ENCODE results near the gene MAGI1.

MAGI1 gene

GRCh38 chr3:65702202-65702601 lies 336.5 kb downstream of the MAGI1 start:
- DNase-seq: no peak

- DNase-seq: no peak
Measured at GRCh38 chr3:65701516-65701915, 337.2 kb downstream of the MAGI1 start.

DNA sequence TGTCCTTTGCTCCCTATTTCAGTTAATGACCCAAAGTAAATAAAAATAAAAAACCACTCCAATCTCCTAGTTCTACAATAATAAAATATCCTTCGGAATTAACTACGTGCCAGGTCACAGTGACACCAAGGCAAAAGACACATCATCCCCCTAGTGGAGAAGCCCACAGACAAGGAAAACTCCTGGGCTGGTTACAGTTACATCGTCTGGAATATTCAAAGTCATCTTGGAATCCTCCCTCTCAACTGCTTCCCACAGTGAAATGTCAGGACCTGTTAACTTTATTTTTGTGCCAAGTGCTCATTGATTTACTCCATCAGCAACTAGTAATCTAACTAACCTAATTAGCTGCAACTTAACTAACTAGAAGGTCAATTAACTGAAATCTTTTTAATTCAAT lies 349.3 kb downstream of the MAGI1 start:
- DNase-seq: no peak

- DNase-seq: no peak
Measured at GRCh38 chr3:65687741-65688140, 351.0 kb downstream of the MAGI1 start.

DNA sequence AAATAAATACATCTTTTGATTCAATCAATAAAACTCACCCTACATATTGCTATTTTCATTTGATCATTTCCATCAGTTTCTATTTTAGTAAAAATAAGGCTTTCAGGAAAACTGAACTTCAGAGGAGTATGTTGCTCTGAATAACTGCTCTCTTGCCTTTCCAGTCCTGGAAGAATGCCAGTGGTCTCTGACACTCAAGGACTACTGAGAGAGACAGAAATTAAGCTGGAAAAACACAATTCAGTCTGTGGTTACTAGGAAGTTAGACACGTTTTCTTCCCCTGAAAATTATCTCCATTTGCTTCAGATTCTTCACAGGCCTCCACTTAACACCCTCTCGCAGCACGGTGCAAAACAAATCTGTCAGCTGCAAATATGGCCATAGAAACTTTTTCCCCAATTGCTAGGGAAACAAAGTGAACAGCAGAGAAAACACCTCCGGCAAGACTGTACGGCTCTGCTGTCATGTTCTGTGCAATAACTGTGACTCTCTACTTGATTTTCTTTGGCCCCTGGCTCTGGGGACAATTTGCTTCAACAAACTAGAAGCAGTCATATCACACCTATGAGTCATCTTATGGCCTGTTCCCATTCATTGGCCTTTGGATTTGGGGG lies 353.0 kb downstream of the MAGI1 start:
- DNase-seq: peak; percentile 4

- DNase-seq: no peak
Measured at GRCh38 chr3:65678516-65678915, 360.2 kb downstream of the MAGI1 start.

- DNase-seq: no peak
Measured at GRCh38 chr3:65677486-65678010, 361.2 kb downstream of the MAGI1 start.

- DNase-seq: peak; percentile 17
Measured at GRCh38 chr3:65676580-65676979, 362.1 kb downstream of the MAGI1 start.

DNA sequence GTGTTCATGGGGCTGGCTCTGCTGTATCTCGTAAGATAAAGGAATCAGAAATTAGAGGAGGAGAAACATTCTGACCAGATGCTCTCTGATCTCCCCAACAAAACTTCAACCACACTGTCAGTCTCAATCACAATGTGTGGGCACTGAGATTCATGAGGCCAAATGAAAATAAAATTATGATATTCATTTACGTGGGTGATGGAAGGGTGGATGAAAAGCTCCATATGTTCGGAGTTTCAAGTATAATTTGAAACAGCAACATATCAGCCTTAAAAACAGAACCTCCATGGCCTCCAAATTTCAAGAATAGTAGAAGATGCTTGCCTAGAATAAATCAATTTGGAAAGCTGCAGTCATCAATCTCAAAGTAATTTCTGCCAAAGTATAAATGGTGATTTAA lies 363.7 kb downstream of the MAGI1 start:
- DNase-seq: no peak

DNA sequence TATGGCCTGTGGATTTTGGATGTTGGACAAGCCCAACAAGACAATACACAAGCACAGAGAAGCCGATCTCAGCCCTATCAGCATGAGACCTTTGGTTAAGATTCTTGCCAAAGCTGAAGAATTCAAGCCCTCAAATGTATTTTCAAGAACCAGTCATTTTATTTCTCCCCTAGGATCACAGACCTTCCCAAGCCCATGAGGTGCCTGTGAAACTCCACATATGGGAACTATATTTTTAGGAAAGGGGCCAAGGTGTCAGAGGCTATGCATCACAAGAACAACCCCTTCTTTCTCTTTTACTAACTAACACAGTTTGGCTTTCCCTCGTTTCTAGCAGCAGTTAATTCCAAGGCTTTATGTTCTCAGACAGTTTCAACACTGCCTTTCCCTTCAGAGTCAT lies 364.5 kb downstream of the MAGI1 start:
- no peak for DNase-seq

DNA sequence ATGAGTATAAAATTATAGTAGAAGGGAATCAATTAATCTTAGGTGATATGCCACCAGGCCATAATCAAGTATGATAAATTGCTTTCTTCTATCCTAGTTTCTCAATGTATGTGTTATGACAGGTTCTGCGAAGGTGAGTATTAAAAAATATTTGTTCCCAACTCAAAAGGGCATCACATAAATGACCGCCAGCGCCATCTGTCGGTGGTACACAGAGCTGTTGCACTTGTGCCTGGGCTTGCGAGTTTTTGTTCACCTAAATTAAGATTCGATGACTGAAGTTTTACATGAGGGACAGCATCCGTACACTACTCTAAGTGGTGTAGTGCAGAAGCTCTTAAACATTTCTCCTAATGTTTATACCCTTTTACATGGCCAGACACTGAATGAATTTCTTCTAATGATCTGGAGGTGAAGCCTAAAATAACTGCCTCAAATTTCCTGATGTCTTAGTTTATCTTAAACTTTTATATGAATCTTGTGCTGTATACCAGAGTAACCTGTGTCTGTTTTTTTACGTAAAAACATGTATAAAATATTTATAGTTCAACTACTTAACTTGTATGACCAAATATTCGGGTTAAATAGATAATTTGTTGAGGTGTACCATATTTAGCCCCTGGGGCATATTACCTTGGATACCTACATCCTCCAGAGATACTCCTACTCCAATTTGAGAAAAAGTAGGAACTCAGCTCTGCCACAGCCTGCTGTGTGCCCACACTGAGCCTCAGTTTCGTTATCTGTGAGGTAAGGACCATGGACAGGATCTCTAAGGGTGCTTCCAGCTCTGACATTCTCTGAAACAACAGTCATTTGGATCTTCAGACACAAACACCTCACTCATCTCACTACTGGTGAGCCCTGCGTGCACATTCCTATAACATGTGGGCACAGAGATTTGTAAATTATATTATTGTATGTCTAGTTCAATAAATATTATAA lies 365.6 kb downstream of the MAGI1 start:
- DNase-seq: peak; percentile 75

- DNase-seq: no peak
Measured at GRCh38 chr3:65672061-65672460, 366.7 kb downstream of the MAGI1 start.

- no peak for DNase-seq
Measured at GRCh38 chr3:65671004-65671403, 367.7 kb downstream of the MAGI1 start.

DNA sequence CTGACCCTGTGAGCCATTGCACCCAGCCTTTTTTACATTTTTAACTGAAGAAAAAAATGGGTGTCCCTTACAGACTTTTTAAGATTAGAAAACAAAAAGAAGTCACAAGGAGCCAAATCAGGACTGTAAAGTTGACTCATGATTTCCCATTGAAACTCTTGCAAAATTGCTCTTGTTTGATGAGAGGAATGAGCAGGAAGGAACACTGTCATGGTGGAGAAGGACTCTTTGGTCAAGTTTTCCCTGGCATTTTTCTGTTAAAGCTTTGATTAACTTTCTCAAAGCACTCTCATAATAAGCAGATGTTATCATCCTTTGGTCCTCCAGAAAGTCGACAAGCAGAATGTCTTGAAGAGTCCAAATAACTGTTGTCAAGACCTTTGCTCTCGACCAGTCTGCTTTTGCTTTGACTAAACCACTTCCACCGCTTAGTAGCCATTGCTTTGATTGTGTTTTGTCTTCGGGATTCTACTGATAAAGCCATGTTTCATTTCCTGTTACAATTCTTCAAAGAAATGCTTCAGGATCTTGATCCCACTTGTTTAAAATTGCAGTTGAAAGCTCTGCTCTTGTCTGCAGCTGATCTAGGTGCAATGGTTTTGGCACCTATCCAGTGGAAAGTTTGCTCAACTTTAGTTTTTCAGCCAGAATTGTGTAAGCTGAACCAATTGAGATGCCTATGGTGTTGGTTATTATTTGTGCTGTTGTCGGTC lies 369.4 kb downstream of the MAGI1 start:
- no peak for DNase-seq

DNA sequence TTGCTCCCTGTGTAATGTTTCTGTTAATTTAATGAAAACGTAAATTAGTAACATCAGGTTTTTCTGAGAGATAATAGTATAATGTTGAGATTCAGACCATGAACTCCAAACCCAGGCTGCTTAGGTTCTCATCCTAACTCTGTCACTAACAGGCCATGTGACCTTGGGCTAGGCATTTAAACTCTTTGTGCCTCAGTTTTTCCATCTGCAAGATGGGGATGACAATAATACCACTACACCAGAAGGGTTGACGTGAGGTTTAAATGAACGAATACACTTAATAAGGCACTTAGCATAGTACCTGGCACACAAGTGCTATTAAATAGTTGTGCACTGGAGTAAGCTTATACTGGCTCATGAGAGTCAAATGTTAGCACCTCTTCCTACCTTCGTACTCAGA lies 370.8 kb downstream of the MAGI1 start:
- no peak for DNase-seq

DNA sequence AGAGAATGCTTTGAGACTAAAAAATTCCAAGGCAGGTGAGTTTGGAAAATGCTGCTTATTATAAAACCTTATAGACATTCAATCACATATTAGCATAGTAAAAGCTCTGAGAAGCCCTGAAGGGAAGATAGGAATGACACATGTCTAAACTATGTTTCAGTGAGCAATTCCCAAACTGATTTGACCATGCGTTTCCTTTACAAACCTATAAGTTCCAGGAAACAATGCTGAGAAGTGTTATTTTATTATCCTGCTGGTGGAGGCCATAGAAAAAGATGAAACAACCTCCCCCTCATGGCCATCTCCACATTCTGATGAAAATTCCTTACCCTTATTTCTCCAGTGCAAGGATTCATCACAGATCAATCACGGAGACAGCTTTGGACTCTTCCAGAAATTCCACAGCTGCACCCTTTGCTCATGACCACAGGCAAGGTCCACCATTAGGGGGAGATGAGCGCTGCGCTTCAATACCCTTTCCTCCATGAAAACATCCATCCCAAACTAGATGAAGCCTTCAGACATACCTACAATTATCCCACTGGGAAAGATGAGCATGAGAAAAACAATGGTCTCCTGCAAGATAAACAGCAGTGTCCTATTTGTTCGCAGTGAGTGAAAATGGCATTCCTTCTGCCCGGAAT lies 372.1 kb downstream of the MAGI1 start:
- no peak for DNase-seq

GRCh38 chr3:65665915-65666314 lies 372.8 kb downstream of the MAGI1 start:
- DNase-seq: peak; percentile 49

- DNase-seq: peak; percentile 12
Measured at GRCh38 chr3:65664931-65665330, 373.8 kb downstream of the MAGI1 start.

DNA sequence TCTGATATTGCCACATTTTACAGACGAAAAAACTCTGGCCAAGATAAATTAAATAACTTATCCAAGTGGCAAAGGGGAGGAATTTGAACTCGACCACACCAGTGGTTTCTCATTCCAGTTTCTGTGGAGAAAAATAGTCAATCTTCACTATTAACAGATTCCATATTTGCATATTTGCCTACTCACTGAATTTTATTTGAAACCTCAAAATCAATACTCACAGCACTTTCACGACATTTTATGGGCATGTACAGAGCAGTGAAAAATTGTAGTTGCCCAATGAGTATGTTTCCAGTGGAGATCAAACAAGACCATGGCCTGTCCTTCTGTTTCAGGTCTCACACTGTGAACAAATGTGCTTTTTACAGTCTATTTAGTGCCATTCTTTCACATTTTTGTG lies 374.3 kb downstream of the MAGI1 start:
- no peak for DNase-seq

DNA sequence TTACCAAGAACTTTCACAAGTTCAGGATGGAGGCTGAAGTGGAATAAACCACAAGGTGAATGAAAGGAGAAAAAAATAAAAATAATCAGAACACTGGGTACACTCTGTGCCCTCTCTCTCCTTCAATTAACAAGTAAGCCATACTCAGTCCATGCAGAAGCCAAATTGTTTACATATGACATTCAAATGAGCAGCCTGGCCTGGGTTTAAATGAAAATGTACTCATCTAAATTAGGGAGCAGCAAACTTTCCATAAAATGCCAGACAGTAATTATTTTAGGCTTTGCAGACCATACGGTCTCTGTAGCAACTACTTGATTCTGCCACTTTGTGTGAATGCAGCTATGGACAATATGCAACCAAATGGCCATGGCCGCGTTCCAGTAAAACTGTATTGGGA lies 376.6 kb downstream of the MAGI1 start:
- peak; percentile 65 for DNase-seq

DNA sequence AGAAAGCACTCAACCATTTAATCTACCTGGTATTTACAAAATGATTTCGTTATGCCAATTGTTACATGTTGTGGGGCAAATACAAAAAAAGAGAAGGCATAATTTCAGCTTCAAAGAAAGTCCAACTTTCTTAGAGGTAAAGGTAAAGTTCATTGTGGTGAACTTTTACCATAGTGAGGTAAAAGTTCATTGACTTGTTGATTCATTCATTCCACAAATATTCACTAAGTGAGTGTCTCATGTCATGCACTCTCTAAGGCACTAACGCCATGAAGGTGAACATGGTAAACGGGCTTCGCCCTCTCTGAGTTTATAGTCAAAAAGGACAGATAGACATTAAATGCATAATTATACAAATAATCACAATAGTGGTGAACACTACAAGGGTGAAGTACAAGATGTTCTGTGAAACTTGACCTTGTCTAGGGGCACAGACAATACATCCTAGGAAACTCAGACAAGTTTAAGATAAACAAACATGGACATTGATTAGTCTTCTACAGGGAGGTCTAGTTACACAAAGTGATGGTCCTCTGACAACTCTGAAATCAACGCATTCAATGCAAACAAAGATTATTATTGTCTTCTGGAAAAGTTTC lies 378.6 kb downstream of the MAGI1 start:
- DNase-seq: no peak

GRCh38 chr3:65659396-65659795 lies 379.3 kb downstream of the MAGI1 start:
- DNase-seq: no peak

- no peak for DNase-seq
Measured at GRCh38 chr3:65658401-65658800, 380.3 kb downstream of the MAGI1 start.

Data from NCI-H69 (cell line).